Measurements from ENCODE around the gene DOC2A. TPM values are rescaled to one million over a fixed set of nuclear protein-coding genes. Genes with fewer than 3 reads are reported as not detected.

DOC2A gene
- total and polyA plus RNA-seq, 2 experiments from 2014 or later: 9.8 to 10.0 TPM

- peaks cover 40% of the 10 kb centered on the region for H3K36me3 Mint-ChIP-seq (ENCODE audit: low read depth)
- peak overlapping the region; percentile 100 for H3K4me2 ChIP-seq
- ATAC-seq (no peak), DNase-seq (ENCODE audit: low spot score) (no peak)
- no peak overlapping the region for H2AFZ ChIP-seq
- H3K9me3 Mint-ChIP-seq: peaks cover 21% of the 10 kb centered on the region
- peaks cover 17% of the 10 kb centered on the region for H4K20me1 ChIP-seq (replicated peaks; ENCODE audit: insufficient read depth)
- H3K27me3 Mint-ChIP-seq (ENCODE audit: insufficient read depth, low read depth, poor library complexity): peaks cover 18% of the 10 kb centered on the region
- H3K27me3 ChIP-seq (ENCODE audit: insufficient read depth): peaks cover 16% of the 10 kb centered on the region
- peak overlapping the region; percentile 97 for H3K4me3 Mint-ChIP-seq
- H3K27ac Mint-ChIP-seq: no peak overlapping the region
- H3F3A ChIP-seq (replicated peaks; ENCODE audit: low read depth): peaks cover 23% of the 10 kb centered on the region; the same call in 1 of the 2 replicates
- peaks cover 27% of the 10 kb centered on the region for H3K4me1 ChIP-seq (ENCODE audit: insufficient read depth)
- H3K4me1 Mint-ChIP-seq: peaks cover 29% of the 10 kb centered on the region
- H3K36me3 ChIP-seq (ENCODE audit: insufficient read depth): peaks cover 18% of the 10 kb centered on the region
- H3K9me2 ChIP-seq (ENCODE audit: insufficient read depth): peaks cover 4% of the 10 kb centered on the region; the same call in 1 of the 2 replicates
- H3K79me2 ChIP-seq (replicated peaks; ENCODE audit: insufficient read depth): peaks cover 37% of the 10 kb centered on the region
- H3K4me3 ChIP-seq: peak overlapping the region; percentile 98
- H3K27ac ChIP-seq (ENCODE audit: low read depth): no peak overlapping the region
- no peak for TF ChIP-seq CREB1 (CRISPR knock-in tag; IDR thresholded peaks at IDR 0.05; ENCODE audit: low read depth)
- TF ChIP-seq, protein P1, sequence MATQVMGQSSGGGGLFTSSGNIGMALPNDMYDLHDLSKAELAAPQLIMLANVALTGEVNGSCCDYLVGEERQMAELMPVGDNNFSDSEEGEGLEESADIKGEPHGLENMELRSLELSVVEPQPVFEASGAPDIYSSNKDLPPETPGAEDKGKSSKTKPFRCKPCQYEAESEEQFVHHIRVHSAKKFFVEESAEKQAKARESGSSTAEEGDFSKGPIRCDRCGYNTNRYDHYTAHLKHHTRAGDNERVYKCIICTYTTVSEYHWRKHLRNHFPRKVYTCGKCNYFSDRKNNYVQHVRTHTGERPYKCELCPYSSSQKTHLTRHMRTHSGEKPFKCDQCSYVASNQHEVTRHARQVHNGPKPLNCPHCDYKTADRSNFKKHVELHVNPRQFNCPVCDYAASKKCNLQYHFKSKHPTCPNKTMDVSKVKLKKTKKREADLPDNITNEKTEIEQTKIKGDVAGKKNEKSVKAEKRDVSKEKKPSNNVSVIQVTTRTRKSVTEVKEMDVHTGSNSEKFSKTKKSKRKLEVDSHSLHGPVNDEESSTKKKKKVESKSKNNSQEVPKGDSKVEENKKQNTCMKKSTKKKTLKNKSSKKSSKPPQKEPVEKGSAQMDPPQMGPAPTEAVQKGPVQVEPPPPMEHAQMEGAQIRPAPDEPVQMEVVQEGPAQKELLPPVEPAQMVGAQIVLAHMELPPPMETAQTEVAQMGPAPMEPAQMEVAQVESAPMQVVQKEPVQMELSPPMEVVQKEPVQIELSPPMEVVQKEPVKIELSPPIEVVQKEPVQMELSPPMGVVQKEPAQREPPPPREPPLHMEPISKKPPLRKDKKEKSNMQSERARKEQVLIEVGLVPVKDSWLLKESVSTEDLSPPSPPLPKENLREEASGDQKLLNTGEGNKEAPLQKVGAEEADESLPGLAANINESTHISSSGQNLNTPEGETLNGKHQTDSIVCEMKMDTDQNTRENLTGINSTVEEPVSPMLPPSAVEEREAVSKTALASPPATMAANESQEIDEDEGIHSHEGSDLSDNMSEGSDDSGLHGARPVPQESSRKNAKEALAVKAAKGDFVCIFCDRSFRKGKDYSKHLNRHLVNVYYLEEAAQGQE (IDR thresholded peaks at IDR 0.05; ENCODE audit: unreplicated experiment): no peak
- TF ChIP-seq POLR2AphosphoS5 (IDR thresholded peaks at IDR 0.05; ENCODE audit: low read depth): no peak
- no peak for TF ChIP-seq NANOG (IDR thresholded peaks at IDR 0.05; ENCODE audit: borderline replicate concordance)
- TF ChIP-seq ZNF114 (CRISPR knock-in tag; IDR thresholded peaks at IDR 0.05): no peak
- TF ChIP-seq JUNB (IDR thresholded peaks at IDR 0.05; ENCODE audit: unreplicated experiment): no peak
- no peak for TF ChIP-seq ZNF331 (CRISPR knock-in tag; IDR thresholded peaks at IDR 0.05; ENCODE audit: low read depth)
- no peak for TF ChIP-seq EZH2 (IDR thresholded peaks at IDR 0.05; ENCODE audit: low read depth, unreplicated experiment)
Measured at GRCh38 chr16:29975134-29975538, 35.7 kb downstream of the DOC2A start.

GRCh38 chr16:29974291-29975133 is 36.3 kb downstream of the DOC2A start:
- Histone ChIP-seq H3K4me1 (ENCODE audit: insufficient read depth) (peaks cover 27% of the 10 kb centered on the region), H3K9me2 (ENCODE audit: insufficient read depth) (peaks cover 4% of the 10 kb centered on the region; the same call in 1 of the 2 replicates), H3K27ac (ENCODE audit: low read depth) (peak overlapping the region; percentile 74), H3K4me2 (peak overlapping the region; percentile 100), H3F3A (replicated peaks; ENCODE audit: low read depth) (peaks cover 23% of the 10 kb centered on the region; the same call in 1 of the 2 replicates), H2AFZ (peak overlapping the region; percentile 84), H3K36me3 (ENCODE audit: insufficient read depth) (peaks cover 12% of the 10 kb centered on the region), H4K20me1 (replicated peaks; ENCODE audit: insufficient read depth) (peaks cover 17% of the 10 kb centered on the region), H3K27me3 (ENCODE audit: insufficient read depth) (peaks cover 16% of the 10 kb centered on the region), H3K79me2 (replicated peaks; ENCODE audit: insufficient read depth) (peaks cover 37% of the 10 kb centered on the region), H3K4me3 (peak overlapping the region; percentile 98)
- H3K9me3 Mint-ChIP-seq: peaks cover 21% of the 10 kb centered on the region
- H3K27ac Mint-ChIP-seq: no peak overlapping the region
- peaks cover 18% of the 10 kb centered on the region for H3K27me3 Mint-ChIP-seq (ENCODE audit: insufficient read depth, low read depth, poor library complexity)
- peaks cover 40% of the 10 kb centered on the region for H3K36me3 Mint-ChIP-seq (ENCODE audit: low read depth)
- H3K4me1 Mint-ChIP-seq: peaks cover 29% of the 10 kb centered on the region
- peak overlapping the region; percentile 97 for H3K4me3 Mint-ChIP-seq
- ATAC-seq (peak; percentile 12), DNase-seq (ENCODE audit: low spot score) (peak; percentile 24)
- TF ChIP-seq, protein P2, sequence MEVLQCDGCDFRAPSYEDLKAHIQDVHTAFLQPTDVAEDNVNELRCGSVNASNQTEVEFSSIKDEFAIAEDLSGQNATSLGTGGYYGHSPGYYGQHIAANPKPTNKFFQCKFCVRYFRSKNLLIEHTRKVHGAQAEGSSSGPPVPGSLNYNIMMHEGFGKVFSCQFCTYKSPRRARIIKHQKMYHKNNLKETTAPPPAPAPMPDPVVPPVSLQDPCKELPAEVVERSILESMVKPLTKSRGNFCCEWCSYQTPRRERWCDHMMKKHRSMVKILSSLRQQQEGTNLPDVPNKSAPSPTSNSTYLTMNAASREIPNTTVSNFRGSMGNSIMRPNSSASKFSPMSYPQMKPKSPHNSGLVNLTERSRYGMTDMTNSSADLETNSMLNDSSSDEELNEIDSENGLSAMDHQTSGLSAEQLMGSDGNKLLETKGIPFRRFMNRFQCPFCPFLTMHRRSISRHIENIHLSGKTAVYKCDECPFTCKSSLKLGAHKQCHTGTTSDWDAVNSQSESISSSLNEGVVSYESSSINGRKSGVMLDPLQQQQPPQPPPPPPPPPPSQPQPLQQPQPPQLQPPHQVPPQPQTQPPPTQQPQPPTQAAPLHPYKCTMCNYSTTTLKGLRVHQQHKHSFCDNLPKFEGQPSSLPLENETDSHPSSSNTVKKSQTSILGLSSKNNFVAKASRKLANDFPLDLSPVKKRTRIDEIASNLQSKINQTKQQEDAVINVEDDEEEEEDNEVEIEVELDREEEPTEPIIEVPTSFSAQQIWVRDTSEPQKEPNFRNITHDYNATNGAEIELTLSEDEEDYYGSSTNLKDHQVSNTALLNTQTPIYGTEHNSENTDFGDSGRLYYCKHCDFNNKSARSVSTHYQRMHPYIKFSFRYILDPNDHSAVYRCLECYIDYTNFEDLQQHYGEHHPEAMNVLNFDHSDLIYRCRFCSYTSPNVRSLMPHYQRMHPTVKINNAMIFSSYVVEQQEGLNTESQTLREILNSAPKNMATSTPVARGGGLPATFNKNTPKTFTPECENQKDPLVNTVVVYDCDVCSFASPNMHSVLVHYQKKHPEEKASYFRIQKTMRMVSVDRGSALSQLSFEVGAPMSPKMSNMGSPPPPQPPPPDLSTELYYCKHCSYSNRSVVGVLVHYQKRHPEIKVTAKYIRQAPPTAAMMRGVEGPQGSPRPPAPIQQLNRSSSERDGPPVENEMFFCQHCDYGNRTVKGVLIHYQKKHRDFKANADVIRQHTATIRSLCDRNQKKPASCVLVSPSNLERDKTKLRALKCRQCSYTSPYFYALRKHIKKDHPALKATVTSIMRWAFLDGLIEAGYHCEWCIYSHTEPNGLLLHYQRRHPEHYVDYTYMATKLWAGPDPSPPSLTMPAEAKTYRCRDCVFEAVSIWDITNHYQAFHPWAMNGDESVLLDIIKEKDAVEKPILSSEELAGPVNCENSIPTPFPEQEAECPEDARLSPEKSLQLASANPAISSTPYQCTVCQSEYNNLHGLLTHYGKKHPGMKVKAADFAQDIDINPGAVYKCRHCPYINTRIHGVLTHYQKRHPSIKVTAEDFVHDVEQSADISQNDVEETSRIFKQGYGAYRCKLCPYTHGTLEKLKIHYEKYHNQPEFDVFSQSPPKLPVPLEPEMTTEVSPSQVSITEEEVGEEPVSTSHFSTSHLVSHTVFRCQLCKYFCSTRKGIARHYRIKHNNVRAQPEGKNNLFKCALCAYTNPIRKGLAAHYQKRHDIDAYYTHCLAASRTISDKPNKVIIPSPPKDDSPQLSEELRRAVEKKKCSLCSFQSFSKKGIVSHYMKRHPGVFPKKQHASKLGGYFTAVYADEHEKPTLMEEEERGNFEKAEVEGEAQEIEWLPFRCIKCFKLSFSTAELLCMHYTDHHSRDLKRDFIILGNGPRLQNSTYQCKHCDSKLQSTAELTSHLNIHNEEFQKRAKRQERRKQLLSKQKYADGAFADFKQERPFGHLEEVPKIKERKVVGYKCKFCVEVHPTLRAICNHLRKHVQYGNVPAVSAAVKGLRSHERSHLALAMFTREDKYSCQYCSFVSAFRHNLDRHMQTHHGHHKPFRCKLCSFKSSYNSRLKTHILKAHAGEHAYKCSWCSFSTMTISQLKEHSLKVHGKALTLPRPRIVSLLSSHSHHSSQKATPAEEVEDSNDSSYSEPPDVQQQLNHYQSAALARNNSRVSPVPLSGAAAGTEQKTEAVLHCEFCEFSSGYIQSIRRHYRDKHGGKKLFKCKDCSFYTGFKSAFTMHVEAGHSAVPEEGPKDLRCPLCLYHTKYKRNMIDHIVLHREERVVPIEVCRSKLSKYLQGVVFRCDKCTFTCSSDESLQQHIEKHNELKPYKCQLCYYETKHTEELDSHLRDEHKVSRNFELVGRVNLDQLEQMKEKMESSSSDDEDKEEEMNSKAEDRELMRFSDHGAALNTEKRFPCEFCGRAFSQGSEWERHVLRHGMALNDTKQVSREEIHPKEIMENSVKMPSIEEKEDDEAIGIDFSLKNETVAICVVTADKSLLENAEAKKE (CRISPR knock-in tag; IDR thresholded peaks at IDR 0.05): no peak
- TF ChIP-seq STAT1 (IDR thresholded peaks at IDR 0.05; ENCODE audit: unreplicated experiment) (no peak), POLR2AphosphoS5 (IDR thresholded peaks at IDR 0.05; ENCODE audit: low read depth) (no peak)

All from GM23338 (cell line).